T1000 (cell line): Measurements from ENCODE around the gene NOL3.

Experiments
- DNase-seq: peaks from one replicate; lab custom pipeline; 2025; ENCODE audit warnings: mixed read lengths; lab: John Stamatoyannopoulos, UW

NOL3 gene

DNA sequence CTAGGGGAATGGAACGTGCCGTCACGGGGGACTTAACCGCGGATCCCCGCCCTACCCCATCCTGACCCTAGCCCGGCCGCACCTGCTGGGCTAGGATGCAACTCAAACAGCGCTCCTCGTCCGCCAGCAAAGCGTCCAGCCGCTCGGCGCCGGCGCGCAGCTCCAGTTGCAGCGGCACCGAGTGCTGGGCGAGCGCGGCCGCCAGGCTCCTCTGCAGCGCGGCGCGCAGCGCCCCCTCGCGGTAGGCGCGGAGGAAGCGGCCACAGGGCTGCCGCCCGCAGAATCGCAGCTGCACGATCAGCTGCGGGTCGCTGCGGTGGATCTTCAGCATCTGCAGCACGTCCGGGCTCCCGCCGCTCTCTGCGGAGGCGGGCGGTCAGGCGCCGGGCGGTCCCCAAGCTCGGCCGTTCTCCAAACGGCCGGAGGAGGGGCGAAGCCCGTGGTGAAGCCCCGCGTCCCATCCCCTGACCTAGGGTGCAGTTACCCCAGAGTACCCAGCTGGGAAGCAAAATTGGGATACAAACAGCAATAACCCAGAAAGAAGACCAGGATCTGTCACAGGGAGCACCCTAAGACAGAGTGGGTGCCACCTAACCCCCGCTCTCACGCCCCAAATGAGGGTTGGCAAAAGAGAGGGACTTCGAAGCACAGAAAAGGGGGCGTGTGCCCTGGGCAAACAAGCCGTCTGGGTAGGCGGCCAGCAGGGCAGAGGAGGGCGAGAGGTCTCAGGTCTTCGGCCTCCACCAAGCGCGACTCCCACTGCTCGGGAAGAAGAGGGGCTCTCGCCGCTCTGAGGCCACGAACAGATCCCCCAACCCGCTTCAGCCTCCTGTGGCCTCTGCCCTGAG lies 14.8 kb upstream of the NOL3 start:
- DNase-seq: peak; percentile 44

DNA sequence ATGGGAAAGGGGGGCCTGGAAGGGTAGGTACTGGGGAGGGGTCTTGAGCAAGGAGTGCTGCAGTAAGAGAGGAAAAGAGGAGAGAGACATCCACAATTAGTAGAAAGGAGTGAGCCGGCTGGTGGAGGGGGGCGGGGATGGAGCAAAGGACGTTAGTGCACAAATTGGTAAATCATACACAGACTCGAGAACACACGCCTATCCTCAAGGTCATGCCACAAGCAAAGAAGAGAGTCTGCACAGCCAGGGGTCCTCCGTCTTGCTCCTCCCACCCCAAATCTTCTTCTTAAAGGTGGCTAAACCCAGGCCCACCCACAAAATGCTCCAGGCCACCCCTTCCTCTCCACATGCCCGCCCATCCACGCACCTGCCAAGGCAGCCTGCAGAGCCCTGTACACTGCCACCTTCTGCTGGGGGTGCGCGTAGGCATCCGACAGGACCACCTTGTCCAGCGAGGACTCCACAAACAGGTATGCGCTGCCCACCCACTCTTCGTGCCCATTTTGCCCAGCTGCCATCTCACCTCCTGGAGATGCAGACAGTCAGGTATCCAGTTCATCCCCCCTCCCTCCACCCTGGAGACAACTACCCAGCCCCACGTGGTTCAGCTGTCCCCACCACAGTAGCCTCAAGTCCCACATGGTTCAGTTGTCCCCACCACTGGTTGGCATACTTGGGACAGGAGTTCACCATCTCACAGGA lies 14.0 kb upstream of the NOL3 start:
- DNase-seq: no peak

DNA sequence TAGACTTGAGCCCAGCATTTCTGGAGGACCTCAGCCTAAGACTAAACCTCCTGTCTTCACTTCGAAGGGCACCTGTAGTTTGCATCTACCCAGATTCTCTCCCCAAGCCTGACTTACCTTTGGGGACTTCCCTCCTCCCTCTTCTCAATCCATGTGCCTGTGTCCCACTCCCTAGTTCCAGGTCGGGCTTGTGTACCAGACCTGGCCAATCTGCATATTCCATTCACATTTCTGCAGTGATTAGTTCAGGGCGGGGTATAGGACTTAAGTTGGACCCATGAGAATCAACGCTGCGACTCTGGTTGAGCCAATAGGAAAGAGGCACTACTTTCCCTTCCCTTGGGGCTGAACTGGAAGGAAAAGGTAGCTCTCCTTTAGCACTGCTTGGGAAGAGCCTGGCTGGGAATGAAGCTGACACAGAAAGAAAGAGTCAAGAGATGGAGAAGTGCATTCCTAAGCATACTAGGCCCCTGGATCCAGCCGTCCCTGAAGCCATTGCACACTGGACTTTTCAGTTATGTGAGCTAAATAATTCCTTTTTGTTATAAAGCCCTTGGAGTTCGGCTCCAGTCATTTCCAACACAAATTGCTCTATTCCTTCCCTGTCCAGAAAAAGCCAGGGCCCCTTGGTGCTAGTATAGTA lies 13.1 kb upstream of the NOL3 start:
- DNase-seq: no peak

DNA sequence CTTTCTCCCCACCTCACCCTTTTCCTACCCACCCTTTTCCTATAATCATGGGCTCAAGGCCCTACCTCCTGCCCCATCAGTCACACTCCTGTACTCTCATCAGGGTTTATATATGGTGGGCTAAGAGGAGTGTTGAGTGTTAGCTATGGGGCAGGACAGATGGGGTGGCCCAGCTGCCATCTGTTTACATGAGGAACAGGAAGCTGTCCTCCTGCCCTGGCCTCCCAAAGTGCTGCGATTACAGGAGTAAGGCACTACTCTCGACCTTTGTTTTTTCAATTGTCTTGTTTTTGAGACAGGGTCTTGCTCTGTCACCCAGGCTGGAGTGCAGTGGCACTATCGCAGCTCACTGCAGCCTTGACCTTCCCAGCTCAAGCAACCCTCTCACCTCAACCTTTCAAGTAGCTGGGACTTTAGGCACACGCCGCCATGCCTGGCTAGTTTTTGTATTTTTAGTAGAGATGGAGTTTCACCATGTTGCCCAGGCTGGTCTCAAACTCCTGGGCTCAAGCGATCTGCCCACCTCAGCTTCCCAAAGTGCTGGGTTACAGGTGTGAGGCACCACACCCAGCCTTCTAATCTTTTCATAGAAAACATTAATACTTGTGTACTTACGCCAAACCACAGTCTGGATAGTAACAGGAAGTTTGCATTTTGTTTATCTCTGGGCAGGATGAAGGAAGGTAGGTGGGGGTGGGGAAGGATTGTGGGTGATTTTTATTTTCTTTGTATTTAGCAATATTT lies 12.3 kb upstream of the NOL3 start:
- DNase-seq: no peak

DNA sequence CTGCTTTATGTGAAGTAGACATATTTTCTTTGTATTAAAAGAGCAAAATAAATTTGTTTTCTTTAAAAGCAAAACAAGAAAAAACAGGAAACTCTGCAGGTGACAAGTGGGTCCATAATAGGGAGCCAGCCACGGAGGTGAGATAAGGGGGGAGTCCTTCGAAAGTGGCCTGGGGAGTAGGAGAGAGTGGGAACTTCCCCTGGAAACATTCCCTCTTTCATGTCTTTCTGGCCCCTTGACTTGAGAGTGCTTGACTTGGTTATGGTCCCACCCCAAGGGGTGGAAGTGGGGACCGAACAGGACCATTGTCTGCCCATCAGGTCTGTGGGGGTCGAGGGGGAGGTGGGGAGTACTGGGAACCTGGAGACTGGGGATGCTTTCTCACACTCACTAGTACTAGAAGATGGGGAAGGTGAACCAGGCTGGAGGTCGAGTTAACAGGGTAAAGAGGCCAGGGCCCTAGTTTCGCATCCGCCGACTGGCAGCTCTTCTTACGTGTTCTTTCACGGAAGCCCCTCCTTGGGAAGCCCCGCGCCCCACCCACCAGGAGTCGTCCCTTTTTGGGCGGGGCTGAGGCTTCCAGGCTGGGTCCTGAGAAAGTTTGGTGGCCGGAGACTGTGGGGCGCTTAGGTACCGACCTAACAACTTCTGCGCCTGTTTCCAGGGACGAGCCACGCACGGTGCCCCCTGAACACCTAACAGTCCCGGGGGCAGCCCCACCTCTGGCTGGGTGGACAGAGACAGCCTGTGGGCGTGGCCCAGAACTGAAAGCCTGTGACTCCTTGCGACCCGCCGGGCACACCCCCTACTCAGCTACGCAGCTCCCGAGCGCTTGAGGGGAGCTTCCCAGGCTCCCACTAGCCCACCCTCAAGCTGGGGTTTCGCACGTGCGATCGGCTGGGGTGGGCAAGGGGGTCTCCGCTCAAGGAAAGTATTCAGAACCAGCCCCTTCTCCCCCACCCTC lies 11.4 kb upstream of the NOL3 start:
- DNase-seq: no peak

DNA sequence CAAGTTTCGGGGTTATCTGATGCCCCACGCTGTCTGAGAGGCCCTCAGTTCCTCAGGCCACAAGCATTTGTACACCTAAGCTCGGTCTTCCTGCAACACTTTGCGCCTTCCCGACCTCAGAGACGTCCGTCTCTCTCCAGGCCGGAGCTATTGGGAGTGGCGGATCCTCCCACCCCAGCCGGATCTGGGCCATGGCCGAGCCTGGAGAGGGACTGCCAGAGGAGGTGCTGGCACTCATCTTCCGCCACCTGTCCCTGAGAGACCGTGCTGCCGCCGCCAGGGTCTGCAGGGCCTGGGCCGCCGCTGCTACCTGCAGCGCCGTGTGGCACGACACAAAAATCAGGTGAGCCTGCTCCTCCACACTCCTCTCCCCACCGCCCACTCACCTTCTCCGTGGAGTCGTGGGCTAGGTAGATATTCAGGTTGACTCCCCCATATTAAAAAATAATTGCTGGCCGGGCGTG lies 8.7 kb upstream of the NOL3 start:
- no peak for DNase-seq

DNA sequence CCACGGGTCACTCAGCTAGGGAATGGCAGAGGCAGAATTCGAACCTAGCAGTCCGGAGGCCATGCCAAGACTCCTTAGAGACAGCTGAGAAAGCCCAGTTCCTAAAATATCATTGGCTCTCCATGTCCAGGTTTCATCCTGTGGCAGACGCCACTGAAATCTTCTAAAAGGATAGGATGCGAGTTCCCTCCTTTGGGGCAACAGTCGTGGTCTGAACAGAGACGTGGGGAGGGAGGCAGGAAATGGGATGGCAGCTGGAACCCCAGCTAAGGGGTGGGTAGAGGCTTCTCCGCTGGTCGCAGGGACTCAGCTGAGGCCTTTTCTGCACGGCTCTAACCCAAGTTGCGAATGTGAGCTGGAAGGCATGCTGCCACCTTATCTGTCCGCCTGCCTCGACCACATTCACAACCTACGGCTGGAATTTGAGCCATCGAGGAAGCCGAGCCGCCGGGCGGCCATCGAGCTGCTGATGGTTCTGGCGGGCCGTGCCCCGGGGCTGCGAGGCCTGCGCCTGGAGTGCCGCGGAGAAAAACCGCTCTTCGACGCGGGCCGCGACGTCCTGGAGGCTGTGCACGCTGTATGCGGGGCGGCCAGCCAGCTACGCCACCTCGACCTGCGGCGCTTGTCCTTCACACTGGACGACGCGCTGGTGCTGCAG lies 7.7 kb upstream of the NOL3 start:
- no peak for DNase-seq

DNA sequence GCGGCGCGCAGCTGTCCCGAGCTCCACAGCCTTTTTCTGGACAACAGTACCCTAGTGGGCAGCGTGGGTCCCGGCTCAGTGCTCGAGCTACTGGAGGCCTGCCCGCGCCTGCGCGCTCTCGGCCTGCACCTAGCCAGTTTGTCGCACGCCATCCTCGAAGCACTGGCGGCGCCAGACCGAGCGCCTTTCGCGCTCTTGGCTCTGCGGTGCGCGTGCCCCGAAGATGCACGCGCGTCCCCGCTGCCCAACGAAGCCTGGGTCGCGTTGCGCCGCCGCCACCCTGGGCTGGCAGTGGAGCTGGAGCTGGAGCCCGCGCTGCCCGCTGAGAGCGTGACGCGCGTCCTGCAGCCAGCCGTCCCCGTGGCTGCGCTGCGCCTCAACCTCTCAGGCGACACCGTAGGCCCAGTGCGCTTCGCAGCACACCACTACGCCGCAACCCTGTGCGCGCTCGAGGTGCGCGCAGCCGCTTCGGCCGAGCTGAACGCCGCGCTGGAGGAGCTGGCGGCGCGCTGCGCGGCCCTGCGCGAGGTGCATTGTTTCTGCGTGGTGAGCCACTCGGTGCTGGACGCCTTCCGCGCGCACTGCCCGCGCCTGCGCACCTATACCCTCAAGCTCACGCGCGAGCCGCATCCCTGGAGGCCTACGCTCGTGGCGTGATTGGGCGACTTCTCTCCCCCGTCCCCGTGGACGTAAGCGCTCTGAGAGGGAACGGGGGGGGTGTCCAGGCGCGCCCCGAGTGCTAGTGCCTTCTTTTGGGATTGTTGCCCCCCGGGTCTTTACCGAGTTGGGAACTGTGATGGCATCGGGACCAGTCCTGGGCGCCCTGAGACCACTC lies 7.0 kb upstream of the NOL3 start:
- DNase-seq: no peak

DNA sequence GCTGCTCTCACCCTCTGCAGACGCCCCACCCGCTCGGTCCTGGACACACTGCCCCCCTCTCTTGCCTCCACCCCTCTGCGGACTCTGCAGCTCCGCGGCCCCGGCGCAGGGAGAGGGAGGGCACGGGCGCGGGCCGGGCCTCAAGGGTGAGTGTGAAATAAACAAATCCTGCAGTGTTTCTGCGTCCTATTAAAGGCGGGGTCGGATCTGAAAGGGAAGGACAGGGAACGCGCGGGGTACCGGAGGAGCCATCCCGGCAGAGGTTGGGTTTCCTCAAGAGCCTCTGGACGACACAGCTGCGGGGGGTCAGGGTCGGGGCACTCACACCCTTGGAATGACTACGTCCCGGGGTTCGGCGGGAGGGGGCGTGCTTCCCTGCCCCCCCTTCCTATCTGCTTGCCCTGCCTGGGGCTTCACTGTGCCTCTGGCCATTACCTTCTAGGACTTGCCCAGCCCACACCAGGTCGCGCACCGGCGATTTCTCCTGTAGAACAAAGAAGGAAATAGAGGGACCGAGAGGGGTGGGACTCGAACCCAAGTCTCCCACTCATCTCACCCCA lies 6.3 kb upstream of the NOL3 start:
- no peak for DNase-seq

DNA sequence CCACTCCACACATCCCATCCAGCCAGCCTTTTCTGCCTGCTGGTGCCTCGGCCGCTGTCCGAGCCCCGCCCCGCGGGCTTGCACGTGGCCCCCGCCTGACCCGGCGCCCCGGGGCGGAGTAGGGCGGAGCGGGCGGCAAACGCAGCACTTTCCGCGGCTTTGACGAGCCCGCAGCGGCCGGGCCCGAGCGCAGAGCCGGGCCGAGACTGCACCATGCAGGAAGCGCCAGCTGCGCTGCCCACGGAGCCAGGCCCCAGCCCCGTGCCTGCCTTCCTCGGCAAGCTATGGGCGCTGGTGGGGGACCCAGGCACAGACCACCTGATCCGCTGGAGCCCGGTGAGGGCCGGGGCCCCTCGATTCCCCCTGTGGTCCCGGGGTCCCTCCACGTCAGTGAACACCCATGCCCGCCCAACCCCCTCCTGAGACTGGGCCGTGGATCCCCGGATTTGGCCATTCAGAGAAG lies 5.7 kb upstream of the NOL3 start, which contains the start of gene HSF4:
Gene HSF4 (plus strand): TSS at position 147 of the 463 bp plus-strand sequence. CDS start 67 bp downstream, at position 214.
- DNase-seq: no peak

DNA sequence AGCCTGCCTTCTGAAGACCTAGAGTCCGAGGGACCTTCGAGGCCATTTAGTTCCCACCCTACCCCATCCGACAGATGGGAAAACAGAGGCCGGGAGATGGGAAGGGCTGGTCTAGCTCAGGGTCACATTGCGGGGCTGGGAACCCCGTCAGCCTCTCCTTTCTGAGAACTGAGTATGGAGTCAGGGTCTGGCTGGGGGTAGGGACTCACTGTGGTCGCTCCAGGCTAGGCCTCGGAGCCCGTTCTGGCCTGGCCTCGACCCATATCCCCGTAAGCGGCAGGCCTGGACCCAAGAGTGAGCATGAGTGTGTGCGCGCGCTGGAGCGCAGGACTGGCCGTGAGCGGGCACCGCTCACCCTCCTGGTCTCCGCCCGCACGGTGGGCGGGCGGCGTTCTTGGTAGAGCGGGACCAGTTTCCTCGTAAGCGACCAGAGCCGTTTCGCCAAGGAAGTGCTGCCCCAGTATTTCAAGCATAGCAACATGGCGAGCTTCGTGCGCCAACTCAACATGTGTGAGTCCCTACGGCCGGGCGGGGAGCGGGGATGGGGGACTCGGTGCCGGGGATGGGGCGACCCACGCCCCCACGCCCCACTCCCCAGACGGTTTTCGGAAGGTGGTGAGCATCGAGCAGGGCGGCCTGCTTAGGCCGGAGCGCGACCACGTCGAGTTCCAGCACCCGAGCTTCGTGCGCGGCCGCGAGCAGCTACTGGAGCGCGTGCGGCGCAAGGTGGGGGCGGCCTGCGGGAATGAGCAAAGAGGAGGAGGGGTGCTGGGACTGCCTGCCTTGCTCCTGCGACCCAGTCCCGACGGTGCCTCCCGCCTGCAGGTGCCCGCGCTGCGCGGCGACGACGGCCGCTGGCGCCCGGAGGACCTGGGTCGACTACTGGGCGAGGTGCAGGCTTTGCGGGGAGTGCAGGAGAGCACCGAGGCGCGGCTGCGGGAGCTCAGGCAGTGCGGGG lies 4.9 kb upstream of the NOL3 start:
- DNase-seq: no peak

DNA sequence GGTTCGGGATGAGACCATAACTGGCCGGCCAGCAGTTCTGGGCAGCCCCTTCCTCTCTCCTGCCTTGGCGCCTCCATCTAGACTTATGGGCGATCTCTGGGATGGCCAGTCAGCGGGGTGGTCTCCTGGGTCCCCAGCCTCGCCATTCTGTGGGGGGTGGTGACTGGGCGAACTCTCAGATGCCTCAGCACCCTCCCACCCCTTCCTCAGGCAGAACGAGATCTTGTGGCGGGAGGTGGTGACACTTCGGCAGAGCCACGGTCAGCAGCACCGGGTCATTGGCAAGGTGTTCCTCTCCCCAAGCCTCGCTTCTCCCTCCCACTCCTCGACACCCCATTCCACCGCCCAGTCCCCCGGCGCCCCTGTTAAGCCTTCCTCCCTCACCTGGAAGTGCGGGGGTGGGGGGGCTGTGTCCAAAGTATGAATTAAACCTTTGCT lies 4.2 kb upstream of the NOL3 start:
- DNase-seq: no peak

DNA sequence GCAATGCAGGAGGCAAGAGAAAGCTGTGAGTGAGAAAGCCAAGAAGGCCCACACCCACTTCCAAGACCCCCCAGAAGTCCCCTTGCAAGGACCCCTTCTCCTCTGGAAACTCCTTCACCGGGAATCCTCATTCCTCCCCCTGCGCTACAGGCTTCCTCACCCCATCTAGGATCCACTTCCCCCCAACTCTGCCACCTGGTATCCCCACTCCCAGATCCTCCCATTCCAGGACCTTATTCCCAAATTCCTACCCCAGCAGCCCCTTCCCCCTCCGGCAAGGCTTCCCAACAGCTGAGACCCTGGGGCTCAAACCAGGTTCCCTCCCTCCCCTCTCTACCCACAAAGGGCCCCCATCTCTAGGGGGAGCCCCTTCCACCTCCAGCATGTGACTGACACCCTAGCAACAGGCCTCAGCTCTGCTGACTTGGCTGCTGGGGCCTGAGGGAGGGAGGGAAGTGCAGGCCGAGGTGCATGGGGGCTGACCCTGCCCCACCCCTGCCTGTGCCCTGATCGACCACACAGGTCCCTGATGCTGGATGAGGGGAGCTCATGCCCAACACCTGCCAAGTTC lies 3.7 kb upstream of the NOL3 start:
- no peak for DNase-seq

DNA sequence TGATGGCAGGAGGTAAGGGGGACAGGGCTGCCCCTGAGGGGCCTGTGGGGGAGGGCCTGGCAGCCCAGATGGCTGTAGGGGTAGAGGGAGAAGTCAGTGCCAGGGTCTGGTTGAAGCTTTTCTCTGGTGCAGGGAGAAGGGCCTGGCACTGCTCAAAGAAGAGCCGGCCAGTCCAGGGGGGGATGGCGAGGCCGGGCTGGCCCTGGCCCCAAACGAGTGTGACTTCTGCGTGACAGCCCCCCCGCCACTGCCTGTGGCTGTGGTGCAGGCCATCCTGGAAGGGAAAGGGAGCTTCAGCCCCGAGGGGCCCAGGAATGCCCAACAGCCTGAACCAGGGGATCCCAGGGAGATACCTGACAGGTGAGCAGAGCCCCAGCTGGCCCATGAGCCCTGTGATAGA lies 2.8 kb upstream of the NOL3 start:
- DNase-seq: no peak

DNA sequence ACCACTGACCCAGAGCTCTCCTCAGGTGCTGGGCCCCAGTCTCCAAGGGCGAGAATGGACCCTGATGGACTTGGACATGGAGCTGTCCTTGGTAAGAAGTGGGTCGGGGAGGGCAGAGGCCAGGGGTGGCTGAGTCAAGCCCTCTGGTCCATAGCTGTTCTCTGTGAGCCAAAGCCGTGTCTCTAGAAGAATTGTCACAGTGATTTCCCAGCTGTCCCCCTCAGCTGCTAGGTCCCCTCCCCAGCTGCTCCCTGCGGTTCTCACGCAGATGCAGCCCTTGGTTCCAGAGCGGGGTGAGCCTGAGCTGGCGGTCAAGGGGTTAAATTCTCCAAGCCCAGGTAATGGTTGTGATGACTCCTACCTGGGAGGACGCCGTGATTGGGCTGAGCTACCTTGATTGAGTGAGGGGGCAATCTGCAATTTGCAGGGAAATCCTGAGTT lies 1.3 kb upstream of the NOL3 start:
- no peak for DNase-seq

DNA sequence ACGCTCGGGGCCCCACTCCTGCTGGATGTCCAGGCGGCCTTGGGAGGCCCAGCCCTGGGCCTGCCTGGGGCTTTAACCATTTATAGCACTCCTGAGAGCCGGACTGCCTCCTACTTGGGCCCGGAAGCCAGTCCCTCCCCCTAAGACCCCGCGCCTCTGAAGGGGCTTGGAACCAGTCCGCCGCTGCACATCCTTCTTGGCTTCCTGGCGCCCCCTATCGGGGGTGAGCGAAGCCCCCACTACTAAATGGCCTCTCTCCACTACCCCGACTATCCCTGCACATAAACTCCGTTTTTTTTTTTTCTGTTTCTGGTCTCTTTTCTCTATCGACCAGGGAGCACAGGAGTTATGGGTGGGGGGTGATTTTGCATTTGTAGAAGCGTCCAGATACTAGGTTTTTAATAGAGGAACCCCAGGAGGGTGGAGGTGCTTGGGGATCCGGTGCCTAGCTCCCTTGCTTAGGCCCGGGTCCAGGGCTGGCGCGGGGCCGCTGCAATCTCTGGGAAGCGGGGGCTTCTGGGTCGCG lies 633 bp upstream of the NOL3 start:
- no peak for DNase-seq
